Stimulated activated CD4-positive, alpha-beta T cell treated with anti-CD3 and anti-CD28 coated beads, Interleukin-1b, Interleukin-23, amount 100 ng/mL, for 48 hours (primary cell): ENCODE measurements around the gene CASP3.
"Not testable (repeated sequence)": the region's sequence is repeated elsewhere in the genome, so short reads cannot be mapped to it uniquely, and the experiment has no call there.

Experiments
- DNase-seq: peaks from one replicate; pipeline ENCODE4 v3.0.0-alpha.2; 2020

The CASP3 gene

GRCh38 chr4:184662236-184662635, 13.0 kb upstream of the CASP3 start:
- DNase-seq: no peak

GRCh38 chr4:184660978-184661377, 11.7 kb upstream of the CASP3 start:
- no peak for DNase-seq

GRCh38 chr4:184657820-184658219, 8.6 kb upstream of the CASP3 start:
- DNase-seq: not testable (repeated sequence)

GRCh38 chr4:184657144-184657543, 7.9 kb upstream of the CASP3 start:
- DNase-seq: no peak

GRCh38 chr4:184655889-184656869, 6.9 kb upstream of the CASP3 start:
- DNase-seq: no peak

- no peak for DNase-seq
Measured at GRCh38 chr4:184653650-184654049, 4.4 kb upstream of the CASP3 start.

GRCh38 chr4:184652681-184653080, 3.4 kb upstream of the CASP3 start:
- DNase-seq: not testable (repeated sequence)

- DNase-seq: no peak
Measured at GRCh38 chr4:184651899-184652298, 2.7 kb upstream of the CASP3 start.

GRCh38 chr4:184649971-184650855, 966 bp upstream of the CASP3 start:
- peak; percentile 17 for DNase-seq

- DNase-seq: peak; percentile 36
Measured at GRCh38 chr4:184648313-184649025, 778 bp downstream of the CASP3 start.

GRCh38 chr4:184648054-184648312, 1.3 kb downstream of the CASP3 start:
- no peak for DNase-seq

- no peak for DNase-seq
Measured at GRCh38 chr4:184647266-184648053, 1.8 kb downstream of the CASP3 start.

GRCh38 chr4:184645904-184646610, 3.2 kb downstream of the CASP3 start:
- no peak for DNase-seq

GRCh38 chr4:184644553-184645307, 4.5 kb downstream of the CASP3 start:
- peak; percentile 16 for DNase-seq

- no peak for DNase-seq
Measured at GRCh38 chr4:184643731-184644130, 5.5 kb downstream of the CASP3 start.

GRCh38 chr4:184641451-184641850, 7.8 kb downstream of the CASP3 start:
- DNase-seq: no peak

- DNase-seq: no peak
Measured at GRCh38 chr4:184641022-184641421, 8.2 kb downstream of the CASP3 start.

GRCh38 chr4:184636897-184637296, 12.3 kb downstream of the CASP3 start:
- no peak for DNase-seq

GRCh38 chr4:184636144-184636543, 13.1 kb downstream of the CASP3 start:
- DNase-seq: no peak

GRCh38 chr4:184635381-184635780, 13.9 kb downstream of the CASP3 start:
- DNase-seq: no peak

GRCh38 chr4:184632842-184633241, 16.4 kb downstream of the CASP3 start:
- no peak for DNase-seq
